Bronchial epithelial cell (primary cell): ENCODE results near the gene LRMDA. TPM values are rescaled to one million over a fixed set of nuclear protein-coding genes. Genes with fewer than 3 reads are reported as not detected.
A peak's percentile ranks its signal among the peaks of the same experiment; 100 is the strongest.
"Not testable (repeated sequence)": the region's sequence is repeated elsewhere in the genome, so short reads cannot be mapped to it uniquely, and the experiment has no call there.

Experiments used
- DNase-seq: peaks from one replicate; pipeline ENCODE4 v3.0.0-alpha.2; 2010; ENCODE audit warnings: low read depth
- FAIRE-seq: peaks from 2 replicates; lab custom pipeline; 2011; peaks lifted over from hg19 to GRCh38; lab: Jason Lieb, UNC
- H3K27me3 ChIP-seq: 2 replicates; pipeline ENCODE4 v1.5.1; 2011; ENCODE audit warnings: low read length; ENCODE audit not compliant: control insufficient read depth, insufficient read depth
- H3K36me3 ChIP-seq: 2 replicates; pipeline ENCODE4 v1.5.1; 2011; ENCODE audit warnings: low read length; ENCODE audit not compliant: control insufficient read depth, insufficient read depth
- H3K4me3 ChIP-seq: 2 replicates; pipeline ENCODE4 v1.5.1; 2011; ENCODE audit warnings: mild to moderate bottlenecking, low read depth, low read length, control low read depth
- total RNA-seq: library from RNA; depleted of rRNA; stranded (reverse); fragments of >200 nt; gene quantifications from 2 replicates; pipeline ENCODE4 v1.2.1, GENCODE V29; 2014
- TF ChIP-seq, protein P1 (sequence below): IDR thresholded peaks from 2 replicates; pipeline ENCODE4 v1.5.1; 2011; ENCODE audit warnings: mild to moderate bottlenecking, moderate library complexity, low read length, control low read depth, inconsistent platforms; ENCODE audit not compliant: insufficient read depth, severe bottlenecking

The LRMDA gene
- total RNA-seq, 1 donor from 2014 or later, result 1.6 TPM

DNA sequence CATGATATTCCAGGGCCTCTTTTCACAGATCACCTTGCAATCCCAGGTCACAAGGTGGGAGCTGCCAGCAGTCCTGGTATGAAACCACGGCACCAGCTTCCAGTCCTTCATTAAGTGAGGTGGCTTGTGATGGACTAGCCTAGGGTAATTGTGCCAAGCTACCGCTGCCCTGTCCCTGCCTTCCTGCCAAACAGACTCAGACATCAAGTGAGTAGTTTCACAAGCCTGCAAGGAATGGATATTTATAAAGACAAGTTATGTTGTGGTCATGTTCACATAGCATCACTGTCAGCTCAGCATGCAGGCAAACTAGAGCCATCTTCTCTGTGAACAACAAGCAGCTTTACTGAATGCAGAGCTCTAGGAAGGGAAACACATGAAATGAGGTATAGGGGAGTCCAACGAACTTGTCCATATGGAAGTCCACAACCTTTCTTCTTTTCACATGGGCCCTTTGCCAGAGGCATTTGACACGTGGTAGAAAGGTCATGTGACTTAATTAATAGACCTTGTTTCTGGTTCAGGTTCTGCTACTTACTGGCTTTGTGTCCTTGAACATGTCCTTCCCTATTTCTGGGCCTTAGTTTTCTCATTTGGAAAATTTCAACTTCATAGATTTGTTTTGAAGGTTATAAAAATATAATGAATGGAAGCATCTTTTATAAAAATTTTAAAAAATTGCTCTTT is 1145.0 kb downstream of the LRMDA start:
- Histone ChIP-seq H3K27me3 (no peaks in the 10 kb centered on the region), H3K4me3 (no peak overlapping the region), H3K36me3 (no peaks in the 10 kb centered on the region)
- DNase-seq (no peak), FAIRE-seq (no peak)
- TF ChIP-seq, protein P1, sequence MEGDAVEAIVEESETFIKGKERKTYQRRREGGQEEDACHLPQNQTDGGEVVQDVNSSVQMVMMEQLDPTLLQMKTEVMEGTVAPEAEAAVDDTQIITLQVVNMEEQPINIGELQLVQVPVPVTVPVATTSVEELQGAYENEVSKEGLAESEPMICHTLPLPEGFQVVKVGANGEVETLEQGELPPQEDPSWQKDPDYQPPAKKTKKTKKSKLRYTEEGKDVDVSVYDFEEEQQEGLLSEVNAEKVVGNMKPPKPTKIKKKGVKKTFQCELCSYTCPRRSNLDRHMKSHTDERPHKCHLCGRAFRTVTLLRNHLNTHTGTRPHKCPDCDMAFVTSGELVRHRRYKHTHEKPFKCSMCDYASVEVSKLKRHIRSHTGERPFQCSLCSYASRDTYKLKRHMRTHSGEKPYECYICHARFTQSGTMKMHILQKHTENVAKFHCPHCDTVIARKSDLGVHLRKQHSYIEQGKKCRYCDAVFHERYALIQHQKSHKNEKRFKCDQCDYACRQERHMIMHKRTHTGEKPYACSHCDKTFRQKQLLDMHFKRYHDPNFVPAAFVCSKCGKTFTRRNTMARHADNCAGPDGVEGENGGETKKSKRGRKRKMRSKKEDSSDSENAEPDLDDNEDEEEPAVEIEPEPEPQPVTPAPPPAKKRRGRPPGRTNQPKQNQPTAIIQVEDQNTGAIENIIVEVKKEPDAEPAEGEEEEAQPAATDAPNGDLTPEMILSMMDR, result no peak

- H3K27me3 ChIP-seq, result no peaks in the 10 kb centered on the region
- H3K36me3 ChIP-seq, result no peaks in the 10 kb centered on the region
- no peak for DNase-seq
- no peak overlapping the region for H3K4me3 ChIP-seq
- FAIRE-seq, result no peak
- TF ChIP-seq, protein P1, result no peak
These were observed 1146.0 kb downstream of the LRMDA start for GRCh38 chr10:76577455-76577854.

- DNase-seq (peak; percentile 12), FAIRE-seq (no peak)
- H3K36me3 ChIP-seq, result no peaks in the 10 kb centered on the region
These were observed 1150.3 kb downstream of the LRMDA start for GRCh38 chr10:76581506-76582256.

DNA sequence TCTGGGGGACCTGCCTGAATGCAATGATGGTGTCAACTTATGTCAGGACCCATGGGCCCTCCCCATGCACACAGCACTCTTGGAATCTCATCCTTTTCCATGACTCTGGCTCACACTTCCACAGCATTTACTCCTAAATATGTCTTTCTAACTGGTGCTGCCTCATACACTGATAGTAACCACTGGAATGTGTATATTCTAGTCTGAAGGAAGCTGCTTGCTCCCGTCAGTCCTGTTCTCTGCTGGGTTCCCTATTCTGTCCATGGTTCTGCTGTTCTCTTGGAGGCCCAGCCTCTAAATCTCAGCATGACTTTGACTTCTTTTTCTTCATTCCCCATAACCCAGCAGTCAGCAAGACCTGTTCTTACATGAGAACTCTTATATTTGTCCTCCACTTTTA is 1151.1 kb downstream of the LRMDA start:
- no peaks in the 10 kb centered on the region for H3K27me3 ChIP-seq
- no peaks in the 10 kb centered on the region for H3K36me3 ChIP-seq
- TF ChIP-seq, protein P1, result no peak
- H3K4me3 ChIP-seq, result no peak overlapping the region
- FAIRE-seq (no peak), DNase-seq (peak; percentile 8)

More at GRCh38 chr10:76581506-76582256, 1150.3 kb downstream of the LRMDA start:
- Histone ChIP-seq H3K4me3 (no peak overlapping the region), H3K27me3 (no peaks in the 10 kb centered on the region)
- TF ChIP-seq, protein P1, result no peak

- no peaks in the 10 kb centered on the region for H3K36me3 ChIP-seq
- TF ChIP-seq, protein P1, result no peak
- FAIRE-seq, result no peak
- H3K4me3 ChIP-seq, result no peak overlapping the region
- no peaks in the 10 kb centered on the region for H3K27me3 ChIP-seq
- peak; percentile 96 for DNase-seq
These were observed 1152.3 kb downstream of the LRMDA start for GRCh38 chr10:76583711-76584161.

GRCh38 chr10:76584466-76584865 is 1153.0 kb downstream of the LRMDA start:
- peak; percentile 43 for DNase-seq
- not testable (repeated sequence) for FAIRE-seq, H3K27me3 ChIP-seq, H3K4me3 ChIP-seq, H3K36me3 ChIP-seq
